ENCODE measurements around the gene LRMDA. TPM values are rescaled to one million over a fixed set of nuclear protein-coding genes. Genes with fewer than 3 reads are reported as not detected.

Gene LRMDA
- total and polyA plus RNA-seq, 2 of the 8 experiments (the other 6 are each of a cell fraction or from before 2014, with no cell fraction given): 0.86 to 2.8 TPM

- no peak overlapping the region for H2AFZ ChIP-seq (ENCODE audit: low read length)
- H3K27me3 ChIP-seq (replicated peaks in 1 of 4; ENCODE audit: control insufficient read depth in 3 of 4, extremely low read depth in 1 of 4, insufficient read depth in 3 of 4, low read length in 3 of 4): no peaks in the 10 kb centered on the region
- no peak overlapping the region for H3K14ac ChIP-seq (ENCODE audit: insufficient read length)
- no peaks in the 10 kb centered on the region for H4K20me1 ChIP-seq (replicated peaks in 1 of 2; ENCODE audit: control insufficient read depth in 1 of 2, insufficient read depth in 2 of 2, low read length in 2 of 2)
- H3K4me2 ChIP-seq (ENCODE audit: insufficient read depth in 1 of 2, low read depth in 2 of 2, low read length in 2 of 2): no peak overlapping the region
- peaks cover 0 to 4% of the 10 kb centered on the region in 2 experiments; a peak in 1 of 4 replicates for H3K9me3 ChIP-seq (ENCODE audit: insufficient read depth in 2 of 2, low read depth in 1 of 2, low read length in 1 of 2)
- H3K18ac ChIP-seq (ENCODE audit: extremely low read depth, low read length): no peak overlapping the region
- FAIRE-seq (no peak), DNase-seq (ENCODE audit: low read depth in 1 of 2, low spot score in 2 of 2) (no peak)
- no peak overlapping the region for H3K9ac ChIP-seq (replicated peaks in 1 of 4; ENCODE audit: extremely low read depth in 1 of 4, low read depth in 3 of 4, low read length in 3 of 4)
- no peak overlapping the region for H4K5ac ChIP-seq (ENCODE audit: insufficient read length, low read depth, low read length)
- H2BK20ac ChIP-seq (ENCODE audit: low read length): no peak overlapping the region
- no peaks in the 10 kb centered on the region for H3K23me2 ChIP-seq (ENCODE audit: low read depth, low read length)
- no peak overlapping the region for H4K8ac ChIP-seq (ENCODE audit: extremely low read depth, insufficient read depth, low read length)
- TF ChIP-seq CHD1 (IDR thresholded peaks at IDR 0.05; ENCODE audit: low read depth, low read length) (no peak), YY1 (IDR thresholded peaks at IDR 0.05; ENCODE audit: low read depth, low read length) (no peak), POLR2A (IDR thresholded peaks at IDR 0.05; ENCODE audit: control extremely low read depth in 1 of 2, low read depth in 2 of 2, low read length in 2 of 2) (no peak), HDAC2 (IDR thresholded peaks at IDR 0.05; ENCODE audit: borderline replicate concordance in 1 of 2, low read depth in 2 of 2, low read length in 2 of 2) (no peak), TAF1 (IDR thresholded peaks at IDR 0.05; ENCODE audit: low read depth, low read length) (no peak), ATF3 (IDR thresholded peaks at IDR 0.05; ENCODE audit: insufficient read depth, low read depth, low read length) (no peak), SP1 (IDR thresholded peaks at IDR 0.05; ENCODE audit: low read depth, low read length) (no peak), BRCA1 (IDR thresholded peaks at IDR 0.05; ENCODE audit: low read depth, low read length) (no peak)
- no peak overlapping the region for H4K91ac ChIP-seq (replicated peaks; ENCODE audit: insufficient read length, low read length)
- H3K36me3 ChIP-seq (ENCODE audit: control insufficient read depth in 2 of 4, insufficient read depth in 4 of 4, low read length in 3 of 4): no peaks in the 10 kb centered on the region
- no peaks in the 10 kb centered on the region for H3K79me1 ChIP-seq (ENCODE audit: low read depth, low read length)
- H3K56ac ChIP-seq (replicated peaks; ENCODE audit: insufficient read length, low read depth, low read length): no peak overlapping the region
- H2AK5ac ChIP-seq (ENCODE audit: low read depth, low read length): no peak overlapping the region; the same call in 1 of the 2 replicates
- 92% methylated on average over 4 of the region's 4 CpGs; no CpG with 5 or more reads in 1 of the 2 experiments for WGBS, 2 experiments (ENCODE audit: extremely low coverage in 1 of 2, insufficient coverage in 1 of 2, insufficient read length in 1 of 2, insufficient replicate concordance in 2 of 2, low coverage in 1 of 2, low lambda C conversion rate in 2 of 2, missing lambda C conversion rate in 1 of 2)
- H3K4me3 ChIP-seq (ENCODE audit: extremely low read depth in 1 of 4, insufficient read depth in 2 of 4, low read depth in 3 of 4, low read length in 4 of 4): no peak overlapping the region
- no peak overlapping the region for H3K4ac ChIP-seq (replicated peaks; ENCODE audit: insufficient read length, low read depth, low read length)
- ChIA-PET POLR2A (ENCODE audit: partially characterized antibody) (no interaction called here), CTCF (ENCODE audit: partially characterized antibody) (no interaction called here)
- no peak overlapping the region for H3K23ac ChIP-seq (ENCODE audit: insufficient read length)
- no peak overlapping the region for H2BK5ac ChIP-seq (ENCODE audit: low read depth, low read length)
- no peaks in the 10 kb centered on the region for H3K79me2 ChIP-seq (ENCODE audit: control insufficient read depth in 1 of 2, insufficient read depth in 2 of 2, low read length in 2 of 2)
- no peak overlapping the region for H2BK12ac ChIP-seq (ENCODE audit: low read depth, low read length)
- no peak overlapping the region for H2BK15ac ChIP-seq (ENCODE audit: low read length)
- no peak overlapping the region for H2BK120ac ChIP-seq (replicated peaks; ENCODE audit: low read depth, low read length)
- H3K27ac ChIP-seq (ENCODE audit: low read depth, low read length): no peak overlapping the region
- H3K4me1 ChIP-seq (replicated peaks in 1 of 4; ENCODE audit: control insufficient read depth in 3 of 4, insufficient read depth in 4 of 4, low read length in 3 of 4): peaks cover 2 to 16% (median 6%) of the 10 kb centered on the region in 4 experiments; a peak in 5 of 7 replicates
Measured at GRCh38 chr10:75477680-75478079, 46.3 kb downstream of the LRMDA start.
